GM12878 (cell line): Measurements from ENCODE around the gene SASH1. TPM values are rescaled to one million over a fixed set of nuclear protein-coding genes. Genes with fewer than 3 reads are reported as not detected.

ENCODE experiments used
- ATAC-seq: fragments of 200-7000 bp; cut with Tn5 transposase; 3 replicates; pipeline ENCODE4 v1.9.1; 2020; ENCODE audit warnings: mild to moderate bottlenecking, moderate library complexity
- BruUV-seq: library from RNA; stranded (reverse); fragments of 400-500 nt; replicated peaks from 2 replicates; lab custom pipeline; 2021; lab: Mats Ljungman, UMichigan
- CTCF ChIA-PET: fragments of 300-600 bp; sonication (Branson Sonifier 250); formaldehyde crosslinking; extraction: SDS; loops from one replicate; lab custom pipeline; 2021; ENCODE audit warnings: inconsistent platforms; lab: Yijun Ruan, JAX
- POLR2A ChIA-PET: fragments of 350-600 bp; formaldehyde crosslinking; extraction: SDS; loops from one replicate; lab custom pipeline; 2021; ENCODE audit warnings: inconsistent platforms; lab: Charles Lee
- RAD21 ChIA-PET: fragments of 300-600 bp; sonication (Branson Sonifier 250); formaldehyde crosslinking; loops from one replicate; lab custom pipeline; 2023; ENCODE audit warnings: antibody characterized with exemption; ENCODE audit not compliant: unreplicated experiment; lab: Charles Lee
- SMC1A ChIA-PET: fragments of 300-600 bp; sonication (Branson Sonifier 250); formaldehyde crosslinking; loops from one replicate; lab custom pipeline; 2023; ENCODE audit not compliant: unreplicated experiment, uncharacterized antibody; lab: Charles Lee
- DNase-seq: peaks from one replicate; pipeline ENCODE4 v3.0.0-alpha.2; 2011; ENCODE audit warnings: low read depth, low spot score
- FAIRE-seq: peaks from 3 replicates; lab custom pipeline; 2011; peaks lifted over from hg19 to GRCh38; lab: Jason Lieb, UNC
- H2AFZ ChIP-seq: 2 replicates; pipeline ENCODE4 v1.6.0; 2011; ENCODE audit warnings: low read depth, low read length, control low read depth; ENCODE audit not compliant: control insufficient read depth
- H3K27ac ChIP-seq: 2 replicates; pipeline ENCODE4 v1.5.1; 2011; ENCODE audit warnings: control low read depth; ENCODE audit not compliant: control insufficient read depth, insufficient read depth
- H3K27me3 ChIP-seq, 2 experiments: replicated peaks in 1 of 2; 2 replicates each; pipeline versions ENCODE4 v1.6.0 to v1.6.1; 2011; ENCODE audit warnings: low read length in 1 of 2; ENCODE audit not compliant: control insufficient read depth in 2 of 2, insufficient read depth in 2 of 2
- H3K36me3 ChIP-seq, 2 experiments: 2 replicates each; pipeline ENCODE4 v1.5.1; 2011; ENCODE audit warnings: low read length in 1 of 2; ENCODE audit not compliant: control insufficient read depth in 2 of 2, insufficient read depth in 2 of 2
- H3K4me1 ChIP-seq: 2 replicates; pipeline ENCODE4 v1.6.1; 2011; ENCODE audit warnings: mild to moderate bottlenecking, low read length, moderate library complexity, mixed read lengths; ENCODE audit not compliant: control insufficient read depth, insufficient read depth
- H3K4me2 ChIP-seq: 2 replicates; pipeline ENCODE4 v1.6.0; 2011; ENCODE audit warnings: control low read depth; ENCODE audit not compliant: control insufficient read depth, insufficient read depth
- H3K4me3 ChIP-seq: fragments of 200-600 bp; sonication (generic); 2 replicates; pipeline ENCODE4 v1.5.1; 2016
- H3K79me2 ChIP-seq: 2 replicates; pipeline ENCODE4 v1.6.0; 2011; ENCODE audit warnings: low read length; ENCODE audit not compliant: control insufficient read depth, insufficient read depth
- H3K9ac ChIP-seq: 2 replicates; pipeline ENCODE4 v1.8.0; 2011; ENCODE audit warnings: low read length, control low read depth, mixed read lengths; ENCODE audit not compliant: control insufficient read depth, insufficient read depth
- H3K9me3 ChIP-seq: replicated peaks from 3 replicates; pipeline ENCODE4 v1.5.1; 2011; ENCODE audit warnings: mild to moderate bottlenecking, low read length; ENCODE audit not compliant: control insufficient read depth, insufficient read depth
- H4K20me1 ChIP-seq: 2 replicates; pipeline ENCODE4 v1.6.0; 2011; ENCODE audit not compliant: control insufficient read depth, insufficient read depth
- FOS ChIP-seq: IDR thresholded peaks from 3 replicates; pipeline ENCODE4 v1.6.1; 2011; ENCODE audit warnings: borderline replicate concordance; ENCODE audit not compliant: insufficient read length; ENCODE audit errors: extremely low read depth
- POU2F2 ChIP-seq: IDR thresholded peaks from 3 replicates; pipeline ENCODE4 v1.6.1; 2011; ENCODE audit warnings: low read depth, mild to moderate bottlenecking, low read length, borderline replicate concordance
- RAD21 ChIP-seq: IDR thresholded peaks from 2 replicates; pipeline ENCODE4 v1.6.1; 2011; ENCODE audit warnings: mild to moderate bottlenecking, low read depth, low read length, moderate library complexity; ENCODE audit not compliant: insufficient read depth
- WRNIP1 ChIP-seq: IDR thresholded peaks from 2 replicates; pipeline ENCODE4 v1.6.1; 2011; ENCODE audit warnings: low read depth, low read length, improper control_type of control experiment, borderline replicate concordance
- ZNF687 ChIP-seq: fragments of 450-650 bp; IDR thresholded peaks from 2 replicates; pipeline ENCODE4 v1.6.1; 2017; ENCODE audit warnings: mild to moderate bottlenecking, moderate library complexity
- WGBS: methylation state at CpG from one replicate; pipeline ENCODE4 v1.1.6; 2016; ENCODE audit warnings: low lambda C conversion rate; ENCODE audit not compliant: insufficient replicate concordance, insufficient coverage; ENCODE audit errors: missing lambda C conversion rate; 5-methylcytosine and 5-hydroxymethylcytosine counted together
- in situ Hi-C: fragments of 300-500 bp; cut with MboI; formaldehyde crosslinking; loops from 9 replicates; pipeline ENCODE4 v1.14.3; 2018; ENCODE audit warnings: mixed read lengths
- intact Hi-C: fragments of 100-400 bp; cut with micrococcal nuclease; formaldehyde crosslinking; loops from one replicate; pipeline ENCODE4 v1.14.2; 2022; ENCODE audit not compliant: unreplicated experiment
- polyA plus RNA-seq, 11 experiments: library from polyadenylated mRNA; depleted of rRNA in 4 of 11; unstranded in 6 of 11; stranded (reverse) in 5 of 11; fragments of >200 nt; fragmentation: Nextera tagmentation in 4 of 11; fragmentation: Illumina TruSeq in 1 of 11; extraction: Ambion mirVana in 4 of 11; extraction: Trizol in 1 of 11; gene quantifications; 1 replicate in 1 of 11; 2 replicates in 10 of 11; pipeline versions ENCODE4 v1.2.1 to v1.2.3, GENCODE V29; 2011 to 2016; ENCODE audit warnings: inconsistent platforms in 2 of 11, missing spikeins in 2 of 11, low read depth in 1 of 11
- total RNA-seq, 4 experiments: library from RNA; depleted of rRNA in 3 of 4; stranded (reverse); fragments of >200 nt in 3 of 4; fragmentation: Illumina TruSeq in 1 of 4; extraction: Trizol in 1 of 4; gene quantifications; 2 replicates each; pipeline versions ENCODE4 v1.2.1 to v1.2.3, GENCODE V29; 2013 to 2021

SASH1 gene
- total and polyA plus RNA-seq, 10 of the 15 experiments (the other 5 are each of a cell fraction or from before 2014, with no cell fraction given): 0.01 to 0.73 (median 0.14) TPM; not detected in 4

DNA sequence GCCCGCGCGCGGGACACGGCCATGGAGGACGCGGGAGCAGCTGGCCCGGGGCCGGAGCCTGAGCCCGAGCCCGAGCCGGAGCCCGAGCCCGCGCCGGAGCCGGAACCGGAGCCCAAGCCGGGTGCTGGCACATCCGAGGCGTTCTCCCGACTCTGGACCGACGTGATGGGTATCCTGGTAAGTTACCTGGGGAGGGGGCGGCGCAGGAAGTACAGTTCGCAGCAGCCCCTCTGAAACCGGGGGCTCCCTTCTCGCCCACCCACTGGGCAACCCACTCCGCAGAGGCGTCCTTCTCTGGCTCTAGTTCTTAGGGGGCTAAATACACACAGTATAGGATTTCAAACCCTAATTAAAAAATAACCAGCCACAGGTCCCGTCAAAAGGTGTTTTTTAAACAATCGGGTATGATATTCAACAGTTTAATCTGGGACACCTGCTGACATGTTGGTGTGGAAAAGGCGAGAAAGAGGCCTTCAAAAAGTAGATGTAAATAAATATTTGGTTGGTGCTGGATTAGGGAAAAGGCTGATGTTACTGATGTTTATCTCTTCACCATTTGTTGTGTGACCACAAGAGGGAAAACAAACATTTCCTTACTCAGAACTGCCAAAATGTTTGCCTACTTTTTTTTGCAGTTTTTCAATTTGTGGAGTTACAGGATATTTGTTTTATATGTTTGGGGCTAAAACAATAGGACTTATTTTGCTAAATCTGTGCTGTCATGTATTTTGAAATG is 577 bp downstream of the SASH1 start:
- ChIA-PET RAD21 (no interaction called here), POLR2A (no interaction called here), CTCF (no interaction called here), SMC1A (no interaction called here)
- peaks cover 0 to 15% of the 10 kb centered on the region in 2 experiments; a peak in 3 of 4 replicates for H3K27me3 ChIP-seq
- H3K4me1 ChIP-seq: no peaks in the 10 kb centered on the region
- FAIRE-seq (no peak), ATAC-seq (no peak), DNase-seq (no peak)
- no peak overlapping the region for H3K4me2 ChIP-seq
- no peaks in the 10 kb centered on the region for H3K79me2 ChIP-seq
- no peak for TF ChIP-seq POU2F2
- no peak for TF ChIP-seq FOS
- TF ChIP-seq RAD21: no peak
- TF ChIP-seq WRNIP1: no peak
- TF ChIP-seq ZNF687: no peak
- H4K20me1 ChIP-seq: no peaks in the 10 kb centered on the region
- H2AFZ ChIP-seq: no peak overlapping the region
- H3K4me3 ChIP-seq: no peak overlapping the region
- H3K9me3 ChIP-seq: no peaks in the 10 kb centered on the region
- in situ Hi-C loops (no loop called here), intact Hi-C loops (no loop called here)
- H3K36me3 ChIP-seq: no peaks in the 10 kb centered on the region
- 27% methylated on average over 26 of the region's 34 CpGs for WGBS
- H3K9ac ChIP-seq: no peak overlapping the region
- no peak overlapping the region for H3K27ac ChIP-seq
- TSS peak; percentile 44 for BruUV-seq
